VCaP (cell line): ENCODE results near the gene UGT1A3.

Experiments used
- H3K27ac ChIP-seq: fragments of 450-650 bp; 2 replicates; pipeline ENCODE4 v1.5.1; 2017
- TF ChIP-seq, protein P1 (sequence below): fragments of 450-650 bp; conservative IDR thresholded peaks from 2 replicates; pipeline ENCODE4 v1.5.1; 2017; ENCODE audit warnings: mild to moderate bottlenecking, moderate library complexity

The UGT1A3 gene

DNA sequence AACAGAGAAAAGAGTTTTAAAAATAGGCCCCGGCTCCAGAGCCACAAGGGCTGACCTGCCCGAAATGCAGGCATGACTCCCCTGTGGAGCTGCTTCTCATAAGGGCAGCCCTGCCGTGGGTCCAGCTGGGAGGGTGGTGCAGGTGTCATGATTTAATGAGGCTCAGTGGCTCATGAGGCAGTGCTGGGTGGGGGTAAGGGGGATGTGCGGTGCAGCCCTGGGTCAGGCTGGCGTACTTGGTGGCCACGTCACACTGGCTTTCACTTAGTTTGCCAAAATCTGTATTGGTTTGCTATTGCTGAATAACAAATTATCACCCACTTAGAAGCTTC lies 91.9 kb downstream of the UGT1A3 start:
- H3K27ac ChIP-seq: no peak overlapping the region
- TF ChIP-seq, protein P1, sequence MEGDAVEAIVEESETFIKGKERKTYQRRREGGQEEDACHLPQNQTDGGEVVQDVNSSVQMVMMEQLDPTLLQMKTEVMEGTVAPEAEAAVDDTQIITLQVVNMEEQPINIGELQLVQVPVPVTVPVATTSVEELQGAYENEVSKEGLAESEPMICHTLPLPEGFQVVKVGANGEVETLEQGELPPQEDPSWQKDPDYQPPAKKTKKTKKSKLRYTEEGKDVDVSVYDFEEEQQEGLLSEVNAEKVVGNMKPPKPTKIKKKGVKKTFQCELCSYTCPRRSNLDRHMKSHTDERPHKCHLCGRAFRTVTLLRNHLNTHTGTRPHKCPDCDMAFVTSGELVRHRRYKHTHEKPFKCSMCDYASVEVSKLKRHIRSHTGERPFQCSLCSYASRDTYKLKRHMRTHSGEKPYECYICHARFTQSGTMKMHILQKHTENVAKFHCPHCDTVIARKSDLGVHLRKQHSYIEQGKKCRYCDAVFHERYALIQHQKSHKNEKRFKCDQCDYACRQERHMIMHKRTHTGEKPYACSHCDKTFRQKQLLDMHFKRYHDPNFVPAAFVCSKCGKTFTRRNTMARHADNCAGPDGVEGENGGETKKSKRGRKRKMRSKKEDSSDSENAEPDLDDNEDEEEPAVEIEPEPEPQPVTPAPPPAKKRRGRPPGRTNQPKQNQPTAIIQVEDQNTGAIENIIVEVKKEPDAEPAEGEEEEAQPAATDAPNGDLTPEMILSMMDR: no peak

DNA sequence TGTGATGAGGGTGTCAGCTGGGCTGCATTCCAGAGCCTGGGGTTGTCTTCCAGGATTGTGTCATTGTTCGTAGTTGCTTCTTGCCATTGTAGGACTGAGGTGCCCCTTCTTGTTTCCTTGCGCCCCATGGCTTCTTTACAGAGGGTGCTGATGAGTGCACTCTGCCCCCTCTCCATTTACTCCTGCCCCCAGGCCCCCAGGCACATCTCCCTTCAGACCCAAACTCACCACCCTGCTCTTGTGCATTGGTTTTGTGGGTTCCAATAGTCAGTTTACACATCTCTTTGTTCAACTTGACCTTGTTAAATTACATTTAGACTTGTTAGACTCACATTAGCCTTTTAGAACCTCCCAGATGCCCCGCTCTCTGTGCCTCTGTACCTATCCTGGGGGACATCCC lies 92.4 kb downstream of the UGT1A3 start:
- H3K27ac ChIP-seq: no peak overlapping the region
- TF ChIP-seq, protein P1: no peak

DNA sequence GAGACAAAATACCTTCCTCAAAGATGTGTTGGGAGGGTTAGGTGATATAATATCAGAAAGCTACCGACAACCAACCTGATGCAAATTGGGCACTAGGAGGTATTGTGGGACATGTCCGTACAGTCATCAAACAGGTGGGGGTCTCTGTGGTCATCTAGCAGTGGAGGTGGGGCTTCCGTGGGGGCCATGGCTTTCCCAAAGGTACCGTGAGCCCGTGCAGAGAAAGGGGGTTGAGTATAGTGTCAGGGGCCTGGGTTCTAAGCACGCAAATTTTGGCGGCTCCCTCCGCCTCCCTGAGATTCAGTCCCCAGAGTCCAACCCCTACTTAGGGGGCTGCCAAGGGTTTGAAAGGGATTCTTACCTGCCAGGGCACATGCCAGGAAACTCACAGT lies 92.9 kb downstream of the UGT1A3 start:
- H3K27ac ChIP-seq: no peak overlapping the region

DNA sequence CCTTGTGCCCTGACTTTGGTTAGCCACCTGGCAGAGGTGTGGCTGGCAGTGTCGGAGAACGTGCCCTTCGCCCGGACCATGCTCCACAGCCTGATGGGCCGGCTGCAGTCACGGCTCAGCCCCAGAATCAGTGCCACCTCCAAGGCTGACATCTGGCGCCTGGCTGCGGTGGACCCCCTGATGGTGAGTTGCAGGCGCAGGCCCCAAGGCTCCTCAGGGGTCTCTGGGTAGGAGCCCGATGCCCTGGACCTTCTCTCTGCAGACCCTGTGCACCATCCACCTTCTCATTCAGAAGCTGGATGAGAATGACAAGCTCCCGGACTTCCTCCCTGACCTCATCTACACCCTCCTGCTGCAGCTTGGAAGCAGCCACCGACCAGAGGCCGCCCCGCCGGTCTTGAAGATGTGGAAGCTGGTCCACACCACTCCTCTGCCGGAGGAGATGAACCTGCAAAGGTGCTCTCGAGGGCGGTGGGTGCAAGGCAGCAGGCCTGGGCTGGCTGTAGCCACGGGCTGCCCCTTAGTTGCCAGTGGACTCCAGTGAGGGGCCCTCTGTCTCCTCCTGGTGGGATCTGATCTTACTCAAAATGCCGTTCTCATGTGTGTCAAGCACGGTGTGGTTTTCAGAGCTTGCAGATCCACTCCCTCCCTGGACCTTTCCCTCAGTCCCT lies 93.4 kb downstream of the UGT1A3 start:
- H3K27ac ChIP-seq: no peak overlapping the region
- TF ChIP-seq, protein P1: no peak

More for the DNA sequence above, 92.9 kb downstream of the UGT1A3 start:
- TF ChIP-seq, protein P1: no peak
